ENCODE measurements around the gene SELPLG. TPM values are rescaled to one million over a fixed set of nuclear protein-coding genes. Genes with fewer than 3 reads are reported as not detected.

Gene SELPLG
- total RNA-seq, 4 donors from 2014 or later, result 7.2 to 15.7 (median 10.0) TPM

GRCh38 chr12:108616941-108617858, 16.5 kb downstream of the SELPLG start:
- no peak for DNase-seq (ENCODE audit: extremely low spot score)
- Histone ChIP-seq H3K9me3 (peaks cover 0 to 4% (median 0%) of the 10 kb centered on the region in 4 donors), H3K27ac (replicated peaks in 1 of 4) (no peak overlapping the region), H3K4me1 (peaks cover 8 to 26% (median 11%) of the 10 kb centered on the region in 4 donors), H3K36me3 (no peaks in the 10 kb centered on the region), H3K27me3 (no peaks in the 10 kb centered on the region), H3K4me3 (no peak overlapping the region)
- intact Hi-C loops (cut with DNase I), result loop anchor here (5.0 kb wide), 1 partner anchor 335 kb away; no protein-coding TSS in a partner anchor
- TF ChIP-seq, protein P1, sequence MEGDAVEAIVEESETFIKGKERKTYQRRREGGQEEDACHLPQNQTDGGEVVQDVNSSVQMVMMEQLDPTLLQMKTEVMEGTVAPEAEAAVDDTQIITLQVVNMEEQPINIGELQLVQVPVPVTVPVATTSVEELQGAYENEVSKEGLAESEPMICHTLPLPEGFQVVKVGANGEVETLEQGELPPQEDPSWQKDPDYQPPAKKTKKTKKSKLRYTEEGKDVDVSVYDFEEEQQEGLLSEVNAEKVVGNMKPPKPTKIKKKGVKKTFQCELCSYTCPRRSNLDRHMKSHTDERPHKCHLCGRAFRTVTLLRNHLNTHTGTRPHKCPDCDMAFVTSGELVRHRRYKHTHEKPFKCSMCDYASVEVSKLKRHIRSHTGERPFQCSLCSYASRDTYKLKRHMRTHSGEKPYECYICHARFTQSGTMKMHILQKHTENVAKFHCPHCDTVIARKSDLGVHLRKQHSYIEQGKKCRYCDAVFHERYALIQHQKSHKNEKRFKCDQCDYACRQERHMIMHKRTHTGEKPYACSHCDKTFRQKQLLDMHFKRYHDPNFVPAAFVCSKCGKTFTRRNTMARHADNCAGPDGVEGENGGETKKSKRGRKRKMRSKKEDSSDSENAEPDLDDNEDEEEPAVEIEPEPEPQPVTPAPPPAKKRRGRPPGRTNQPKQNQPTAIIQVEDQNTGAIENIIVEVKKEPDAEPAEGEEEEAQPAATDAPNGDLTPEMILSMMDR (IDR thresholded peaks at IDR 0.05), result no peak
- TF ChIP-seq EP300 (IDR thresholded peaks at IDR 0.05) (no peak), POLR2AphosphoS5 (IDR thresholded peaks at IDR 0.05) (no peak), POLR2A (IDR thresholded peaks at IDR 0.05; ENCODE audit: low read depth) (no peak)
- WGBS, result 84% methylated on average over 12 of the region's 14 CpGs

GRCh38 chr12:108616359-108616758, 17.3 kb downstream of the SELPLG start:
- 96% methylated on average over 2 of the region's 2 CpGs for WGBS
- peaks cover 4 to 26% (median 10%) of the 10 kb centered on the region in 4 donors for H3K4me1 ChIP-seq
- TF ChIP-seq, protein P1 (IDR thresholded peaks at IDR 0.05), result no peak
- TF ChIP-seq POLR2A (IDR thresholded peaks at IDR 0.05; ENCODE audit: low read depth) (no peak), POLR2AphosphoS5 (IDR thresholded peaks at IDR 0.05) (no peak), EP300 (IDR thresholded peaks at IDR 0.05) (no peak)
- H3K27me3 ChIP-seq, result no peaks in the 10 kb centered on the region
- H3K36me3 ChIP-seq, result no peaks in the 10 kb centered on the region
- H3K27ac ChIP-seq (replicated peaks in 1 of 4), result no peak overlapping the region
- peaks cover 0 to 4% (median 0%) of the 10 kb centered on the region in 4 donors for H3K9me3 ChIP-seq
- DNase-seq (ENCODE audit: extremely low spot score), result no peak
- intact Hi-C loops (cut with DNase I), result loop anchor here (5.0 kb wide), 1 partner anchor 336 kb away; no protein-coding TSS in a partner anchor
- no peak overlapping the region for H3K4me3 ChIP-seq

DNA sequence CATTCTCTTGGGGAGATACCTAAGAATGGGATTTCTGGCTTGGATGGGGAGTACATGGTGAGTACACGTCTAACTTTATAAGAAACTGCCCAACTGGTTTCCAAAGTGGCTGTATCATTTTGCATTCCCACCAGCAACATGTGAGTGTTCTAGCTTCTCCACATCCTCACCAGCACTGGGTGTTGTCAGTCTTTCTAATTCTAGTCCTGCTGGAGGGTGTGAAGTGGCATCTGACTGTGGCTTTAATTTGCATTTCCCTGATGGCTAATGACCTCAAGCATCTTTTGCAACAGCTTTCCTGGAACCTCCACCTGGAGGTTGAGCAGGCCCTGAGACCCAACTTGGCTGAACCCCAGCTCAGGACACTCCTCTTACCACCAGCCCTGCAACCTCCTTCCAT, 17.8 kb downstream of the SELPLG start:
- intact Hi-C loops (cut with DNase I), result loop anchor here (5.0 kb wide), 1 partner anchor 336 kb away; no protein-coding TSS in a partner anchor
- no peak for DNase-seq (ENCODE audit: extremely low spot score)
- H3K27ac ChIP-seq (replicated peaks in 1 of 4), result no peak overlapping the region
- no peaks in the 10 kb centered on the region for H3K27me3 ChIP-seq
- no peaks in the 10 kb centered on the region for H3K36me3 ChIP-seq
- WGBS, result 77% methylated on average over 1 of the region's 1 CpG
- H3K9me3 ChIP-seq, result peaks cover 0 to 4% (median 0%) of the 10 kb centered on the region in 4 donors
- H3K4me3 ChIP-seq, result no peak overlapping the region
- TF ChIP-seq POLR2AphosphoS5 (IDR thresholded peaks at IDR 0.05) (no peak), EP300 (IDR thresholded peaks at IDR 0.05) (no peak), POLR2A (IDR thresholded peaks at IDR 0.05; ENCODE audit: low read depth) (no peak)
- TF ChIP-seq, protein P1 (IDR thresholded peaks at IDR 0.05), result no peak
- H3K4me1 ChIP-seq, result peaks cover 4 to 26% (median 10%) of the 10 kb centered on the region in 4 donors

DNA sequence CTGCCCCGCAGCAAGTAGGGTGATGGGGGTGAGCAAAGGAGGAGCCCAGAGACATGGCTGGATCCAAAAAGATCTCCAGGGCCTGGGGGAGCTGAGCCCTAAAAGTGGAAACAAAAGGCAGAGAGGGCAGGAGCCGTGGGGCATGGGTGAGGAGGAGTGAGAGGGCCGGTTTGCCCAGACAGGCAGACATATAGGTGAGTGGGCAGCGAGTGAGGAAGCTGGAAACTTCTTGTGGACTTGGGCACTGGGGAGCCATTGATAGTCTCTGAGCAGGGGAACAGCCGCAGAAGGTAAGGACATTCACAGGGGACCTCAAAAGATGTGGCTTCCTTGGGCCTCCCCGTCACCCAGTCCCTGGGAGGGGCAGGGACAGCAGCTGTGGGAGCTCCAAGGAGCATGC, 19.1 kb downstream of the SELPLG start:
- WGBS, result 89% methylated on average over 6 of the region's 6 CpGs
- TF ChIP-seq POLR2AphosphoS5 (IDR thresholded peaks at IDR 0.05), result no peak
- TF ChIP-seq, protein P1 (IDR thresholded peaks at IDR 0.05), result no peak
- no peak for TF ChIP-seq EP300 (IDR thresholded peaks at IDR 0.05)
- TF ChIP-seq POLR2A (IDR thresholded peaks at IDR 0.05; ENCODE audit: low read depth), result no peak
- no peaks in the 10 kb centered on the region for H3K36me3 ChIP-seq
- intact Hi-C loops (cut with DNase I), result loop anchor here (5.0 kb wide), 1 partner anchor 338 kb away; no protein-coding TSS in a partner anchor
- DNase-seq (ENCODE audit: extremely low spot score), result no peak
- H3K9me3 ChIP-seq, result peaks cover 0 to 4% (median 0%) of the 10 kb centered on the region in 4 donors
- H3K27ac ChIP-seq (replicated peaks in 1 of 4), result no peak overlapping the region
- H3K27me3 ChIP-seq, result no peaks in the 10 kb centered on the region
- peaks cover 6 to 33% (median 19%) of the 10 kb centered on the region in 4 donors for H3K4me1 ChIP-seq
- no peak overlapping the region for H3K4me3 ChIP-seq
